GM23338 (cell line): ENCODE measurements around the gene FAM217A. TPM values are rescaled to one million over a fixed set of nuclear protein-coding genes. Genes with fewer than 3 reads are reported as not detected.

ENCODE experiments used
- ATAC-seq: fragments of 200-7000 bp; cut with Tn5 transposase; 3 replicates; pipeline ENCODE4 v1.9.1; 2020
- DNase-seq: peaks from one replicate; pipeline ENCODE4 v3.0.0-alpha.2; 2015; ENCODE audit warnings: low spot score
- H2AFZ ChIP-seq: fragments of 200-600 bp; sonication (generic); 2 replicates; pipeline ENCODE4 v1.8.0; 2016; ENCODE audit warnings: antibody characterized with exemption, mild to moderate bottlenecking, moderate library complexity
- H3F3A ChIP-seq: fragments of 200-600 bp; sonication (generic); replicated peaks from 2 replicates; pipeline ENCODE4 v1.8.0; 2017; ENCODE audit warnings: antibody characterized with exemption, mixed run types, low read depth
- H3K27ac ChIP-seq: fragments of 200-600 bp; sonication (generic); 2 replicates; pipeline ENCODE4 v1.6.1; 2016; ENCODE audit warnings: low read depth
- H3K27me3 ChIP-seq: fragments of 200-600 bp; sonication (generic); 2 replicates; pipeline ENCODE4 v1.8.0; 2016; ENCODE audit warnings: mild to moderate bottlenecking, mixed run types, moderate library complexity; ENCODE audit not compliant: insufficient read depth
- H3K36me3 ChIP-seq: fragments of 200-600 bp; sonication (generic); 2 replicates; pipeline ENCODE4 v1.8.0; 2016; ENCODE audit warnings: mild to moderate bottlenecking; ENCODE audit not compliant: insufficient read depth
- H3K4me1 ChIP-seq: fragments of 200-600 bp; sonication (generic); 2 replicates; pipeline ENCODE4 v1.8.0; 2016; ENCODE audit warnings: mild to moderate bottlenecking, moderate library complexity; ENCODE audit not compliant: insufficient read depth
- H3K4me2 ChIP-seq: fragments of 200-600 bp; sonication (generic); 2 replicates; pipeline ENCODE4 v1.7.1; 2017; ENCODE audit warnings: mixed run types
- H3K4me3 ChIP-seq: fragments of 200-600 bp; sonication (generic); 2 replicates; pipeline ENCODE4 v1.6.1; 2016; ENCODE audit warnings: mixed run types
- H3K79me2 ChIP-seq: fragments of 200-600 bp; sonication (generic); replicated peaks from 2 replicates; pipeline ENCODE4 v1.8.0; 2017; ENCODE audit warnings: mild to moderate bottlenecking; ENCODE audit not compliant: insufficient read depth
- H3K9me2 ChIP-seq: fragments of 200-600 bp; sonication (generic); 2 replicates; pipeline ENCODE4 v1.8.0; 2017; ENCODE audit not compliant: insufficient read depth
- H4K20me1 ChIP-seq: fragments of 200-600 bp; sonication (generic); replicated peaks from 2 replicates; pipeline ENCODE4 v1.8.0; 2017; ENCODE audit warnings: mild to moderate bottlenecking; ENCODE audit not compliant: insufficient read depth
- H3K27ac Mint-ChIP-seq: 2 replicates; pipeline ENCODE4 v1.8.0; 2020; ENCODE audit warnings: inconsistent platforms, mild to moderate bottlenecking, moderate library complexity, mixed read lengths
- H3K27me3 Mint-ChIP-seq: 3 replicates; pipeline ENCODE4 v1.8.0; 2022; ENCODE audit warnings: low read depth, mild to moderate bottlenecking, moderate library complexity, mixed read lengths, inconsistent platforms; ENCODE audit not compliant: insufficient read depth, poor library complexity
- H3K36me3 Mint-ChIP-seq: 3 replicates; pipeline ENCODE4 v1.8.0; 2021; ENCODE audit warnings: low read depth, mild to moderate bottlenecking, inconsistent platforms, moderate library complexity, mixed read lengths
- H3K4me1 Mint-ChIP-seq: 3 replicates; pipeline ENCODE4 v1.8.0; 2020; ENCODE audit warnings: mild to moderate bottlenecking, inconsistent platforms, mixed read lengths
- H3K4me3 Mint-ChIP-seq: 3 replicates; pipeline ENCODE4 v1.8.0; 2021; ENCODE audit warnings: moderate library complexity, mild to moderate bottlenecking, inconsistent platforms, mixed read lengths
- H3K9me3 Mint-ChIP-seq: 3 replicates; pipeline ENCODE4 v1.8.0; 2020; ENCODE audit warnings: moderate library complexity, mild to moderate bottlenecking, inconsistent platforms, mixed read lengths
- CREB1 ChIP-seq: fragments of 250-450 bp; sonication (Bioruptor Pico); IDR thresholded peaks from 2 replicates; pipeline ENCODE4 v1.5.0; 2020; ENCODE audit warnings: low read depth, mild to moderate bottlenecking, moderate library complexity
- CTCF ChIP-seq, 2 experiments: fragments of 200-600 bp in 1 of 2; sonication (generic) in 1 of 2; conservative IDR thresholded peaks; 2 replicates each; pipeline versions ENCODE4 v1.5.1 to v1.6.1; 2016 to 2017; ENCODE audit warnings: antibody characterized with exemption in 2 of 2, low read depth in 2 of 2, mild to moderate bottlenecking in 2 of 2, moderate library complexity in 1 of 2
- EZH2 ChIP-seq: fragments of 200-600 bp; sonication (generic); IDR thresholded peaks from one replicate; pipeline ENCODE4 v1.8.0; 2017; ENCODE audit warnings: antibody characterized with exemption, mild to moderate bottlenecking, low read depth; ENCODE audit not compliant: unreplicated experiment
- EZH2phosphoT487 ChIP-seq: fragments of 200-600 bp; sonication (generic); IDR thresholded peaks from one replicate; pipeline ENCODE4 v1.8.1; 2018; ENCODE audit warnings: antibody characterized with exemption; ENCODE audit not compliant: unreplicated experiment
- JUNB ChIP-seq: IDR thresholded peaks from one replicate; pipeline ENCODE4 v1.6.1; 2016; ENCODE audit warnings: antibody characterized with exemption; ENCODE audit not compliant: unreplicated experiment
- NANOG ChIP-seq: IDR thresholded peaks from 2 replicates; pipeline ENCODE4 v1.6.1; 2016; ENCODE audit warnings: antibody characterized with exemption, borderline replicate concordance
- POLR2AphosphoS5 ChIP-seq: IDR thresholded peaks from 2 replicates; pipeline ENCODE4 v1.6.1; 2016; ENCODE audit warnings: antibody characterized with exemption, low read depth
- REST ChIP-seq: IDR thresholded peaks from one replicate; pipeline ENCODE4 v1.6.1; 2018; ENCODE audit warnings: antibody characterized with exemption; ENCODE audit not compliant: unreplicated experiment
- STAT1 ChIP-seq: IDR thresholded peaks from one replicate; pipeline ENCODE4 v1.6.1; 2016; ENCODE audit warnings: antibody characterized with exemption; ENCODE audit not compliant: unreplicated experiment
- ZNF114 ChIP-seq: fragments of 250-450 bp; sonication (Bioruptor Pico); IDR thresholded peaks from 2 replicates; pipeline ENCODE4 v1.5.0; 2020; ENCODE audit warnings: mild to moderate bottlenecking, moderate library complexity
- ZNF331 ChIP-seq: fragments of 250-450 bp; sonication (Bioruptor Pico); IDR thresholded peaks from 2 replicates; pipeline ENCODE4 v1.5.0; 2020; ENCODE audit warnings: low read depth, mild to moderate bottlenecking, moderate library complexity
- ZNF462 ChIP-seq: fragments of 250-450 bp; sonication (Bioruptor Pico); IDR thresholded peaks from 2 replicates; pipeline ENCODE4 v1.5.0; 2020; ENCODE audit warnings: mild to moderate bottlenecking, moderate library complexity
- polyA plus RNA-seq: library from polyadenylated mRNA; unstranded; fragments of >200 nt; fragmentation: Nextera tagmentation; extraction: Ambion mirVana; gene quantifications from 2 replicates; pipeline ENCODE4 v1.2.1, GENCODE V29; 2016
- total RNA-seq: library from RNA; depleted of rRNA; stranded (reverse); fragments of >200 nt; shearing (Covaris generic); gene quantifications from 2 replicates; pipeline ENCODE4 v1.2.3, GENCODE V29; 2014

Gene FAM217A
- total and polyA plus RNA-seq, 2 experiments from 2014 or later, result not detected

GRCh38 chr6:4084444-4085331 is 5.8 kb upstream of the FAM217A start (continued):
- no peak for TF ChIP-seq ZNF331 (CRISPR knock-in tag)

DNA sequence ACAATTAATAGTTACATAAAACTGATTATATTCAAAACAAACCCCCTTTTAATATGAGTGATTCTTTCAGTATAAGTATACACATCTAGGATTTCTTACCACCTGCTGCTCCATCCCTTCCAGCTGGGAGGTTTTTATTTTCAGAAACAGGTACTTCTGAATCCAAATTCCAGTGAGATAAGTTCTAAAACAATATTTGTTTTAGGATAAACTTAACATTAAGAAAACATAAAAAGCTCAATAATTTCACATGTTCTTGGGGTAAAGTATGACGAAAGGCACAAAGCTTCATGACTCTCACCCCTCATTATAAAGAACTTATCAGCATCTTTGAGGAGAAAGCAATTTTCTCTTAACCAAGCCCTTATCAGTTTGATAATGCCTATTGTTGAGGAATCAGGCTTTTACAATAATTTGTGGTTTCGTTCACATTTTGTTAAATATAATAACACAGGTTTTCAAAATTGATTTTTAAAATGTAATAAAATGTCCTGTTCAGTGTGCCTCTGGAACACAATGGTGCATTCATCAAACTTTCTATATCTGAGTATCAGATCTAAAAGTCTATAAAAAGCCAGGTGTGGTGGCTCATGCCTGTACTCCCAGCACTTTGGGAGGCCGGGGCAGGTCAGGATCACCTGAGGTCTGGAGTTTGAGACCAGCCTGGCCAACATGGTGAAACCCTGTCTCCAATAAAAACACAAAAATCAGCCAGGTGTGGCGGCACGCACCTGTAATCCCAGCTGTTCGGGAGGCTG is 4.3 kb downstream of the FAM217A start:
- Histone ChIP-seq H3K27me3 (peaks cover 10% of the 10 kb centered on the region; the same call in 1 of the 2 replicates), H3F3A (no peaks in the 10 kb centered on the region), H2AFZ (no peak overlapping the region), H4K20me1 (no peaks in the 10 kb centered on the region), H3K4me2 (no peak overlapping the region), H3K9me2 (no peaks in the 10 kb centered on the region), H3K79me2 (no peaks in the 10 kb centered on the region), H3K4me1 (peaks cover 3% of the 10 kb centered on the region), H3K36me3 (no peaks in the 10 kb centered on the region), H3K4me3 (no peak overlapping the region), H3K27ac (no peak overlapping the region)
- no peak overlapping the region for H3K4me3 Mint-ChIP-seq
- H3K9me3 Mint-ChIP-seq, result no peaks in the 10 kb centered on the region
- DNase-seq (no peak), ATAC-seq (no peak)
- peaks cover 5% of the 10 kb centered on the region for H3K4me1 Mint-ChIP-seq
- peaks cover 7% of the 10 kb centered on the region for H3K27me3 Mint-ChIP-seq
- no peaks in the 10 kb centered on the region for H3K36me3 Mint-ChIP-seq
- no peak overlapping the region for H3K27ac Mint-ChIP-seq
- no peak for TF ChIP-seq NANOG
- TF ChIP-seq ZNF114 (CRISPR knock-in tag), result no peak
- no peak for TF ChIP-seq CTCF (conservative IDR thresholded peaks at IDR 0.05; ENCODE audit: low read depth in 2 of 2)
- no peak for TF ChIP-seq STAT1
- no peak for TF ChIP-seq ZNF462 (CRISPR knock-in tag)
- TF ChIP-seq CREB1, result no peak
- TF ChIP-seq EZH2, result no peak
- no peak for TF ChIP-seq EZH2phosphoT487
- no peak for TF ChIP-seq REST
- TF ChIP-seq POLR2AphosphoS5, result no peak
- no peak for TF ChIP-seq JUNB
